ENCODE results near the gene SLITRK1.

SLITRK1 gene

GRCh38 chr13:83881917-83882605, at the start of gene SLITRK1:
Gene SLITRK1, minus strand, starts transcription at chr13:83882474. Its CDS starts 967 bp downstream, at chr13:83881507.
- DNase-seq: peak; percentile 19

- DNase-seq: no peak
These were observed 46.9 kb upstream of the SLITRK1 start for GRCh38 chr13:83929157-83929556.

GRCh38 chr13:83919775-83920174, 37.5 kb upstream of the SLITRK1 start:
- no peak for DNase-seq

- DNase-seq: no peak
These were observed 32.1 kb upstream of the SLITRK1 start for GRCh38 chr13:83914368-83914767.

- no peak for DNase-seq
These were observed 25.1 kb upstream of the SLITRK1 start for GRCh38 chr13:83907196-83907989.

GRCh38 chr13:83906240-83906820, 24.1 kb upstream of the SLITRK1 start:
- DNase-seq: no peak

- DNase-seq: no peak
These were observed 23.4 kb upstream of the SLITRK1 start for GRCh38 chr13:83905641-83906040.

- DNase-seq: peak; percentile 91
These were observed 13.8 kb upstream of the SLITRK1 start for GRCh38 chr13:83895994-83896580.

GRCh38 chr13:83890358-83890757, 8.1 kb upstream of the SLITRK1 start:
- no peak for DNase-seq

GRCh38 chr13:83884141-83884540, 1.9 kb upstream of the SLITRK1 start:
- no peak for DNase-seq

GRCh38 chr13:83883061-83883523, 818 bp upstream of the SLITRK1 start:
- no peak for DNase-seq

GRCh38 chr13:83882606-83882959, 309 bp upstream of the SLITRK1 start:
- DNase-seq: no peak

- no peak for DNase-seq
These were observed 1.1 kb downstream of the SLITRK1 start for GRCh38 chr13:83881140-83881684.

- DNase-seq: no peak
These were observed 1.8 kb downstream of the SLITRK1 start for GRCh38 chr13:83880275-83881139.

GRCh38 chr13:83879431-83880171, 2.7 kb downstream of the SLITRK1 start:
- no peak for DNase-seq

GRCh38 chr13:83878691-83879430, 3.4 kb downstream of the SLITRK1 start:
- no peak for DNase-seq

GRCh38 chr13:83877651-83878355, 4.5 kb downstream of the SLITRK1 start:
- no peak for DNase-seq

GRCh38 chr13:83876546-83876945, 5.7 kb downstream of the SLITRK1 start:
- no peak for DNase-seq

- no peak for DNase-seq
These were observed 14.6 kb downstream of the SLITRK1 start for GRCh38 chr13:83867708-83868107.
